ENCODE data around the gene ZNF138.

The ZNF138 gene

DNA sequence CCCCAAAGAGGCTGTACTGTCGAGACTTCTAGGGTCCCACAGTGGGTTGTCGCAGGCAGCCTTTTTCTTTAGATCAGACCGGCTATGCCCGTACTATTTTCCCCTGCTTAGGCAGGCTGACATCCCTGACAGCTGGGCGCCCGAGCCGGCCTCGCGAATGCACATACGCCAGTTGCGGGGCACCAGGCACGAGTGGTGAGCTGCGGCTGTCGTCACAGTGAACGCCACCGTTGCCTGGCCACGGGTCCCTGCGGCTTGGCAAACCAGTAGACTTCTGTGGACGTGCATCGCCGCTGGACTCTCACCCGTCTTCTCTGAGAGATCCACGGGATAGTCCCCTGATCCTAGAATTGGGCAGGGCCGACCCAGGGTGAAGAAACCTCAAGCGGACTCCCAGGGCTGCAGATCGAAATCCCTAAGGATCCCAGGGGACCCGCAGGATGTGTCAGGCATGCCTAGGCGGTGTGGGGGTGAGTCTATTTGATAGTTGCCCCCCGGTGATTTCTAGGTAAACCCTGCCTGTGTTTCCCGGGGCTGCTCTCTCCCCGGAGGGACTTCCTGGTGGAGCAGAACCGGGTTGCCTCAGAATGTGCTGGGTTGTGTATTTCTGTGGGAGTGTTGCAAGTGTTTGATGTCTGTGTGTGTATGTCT lies 75.8 kb downstream of the ZNF138 start (continued):
- TF ChIP-seq HOXA7 (CRISPR knock-in tag; IDR thresholded peaks at IDR 0.05; ENCODE audit: borderline replicate concordance) (no peak), ZNF571 (tag by site-specific recombination; IDR thresholded peaks at IDR 0.05) (no peak)

DNA sequence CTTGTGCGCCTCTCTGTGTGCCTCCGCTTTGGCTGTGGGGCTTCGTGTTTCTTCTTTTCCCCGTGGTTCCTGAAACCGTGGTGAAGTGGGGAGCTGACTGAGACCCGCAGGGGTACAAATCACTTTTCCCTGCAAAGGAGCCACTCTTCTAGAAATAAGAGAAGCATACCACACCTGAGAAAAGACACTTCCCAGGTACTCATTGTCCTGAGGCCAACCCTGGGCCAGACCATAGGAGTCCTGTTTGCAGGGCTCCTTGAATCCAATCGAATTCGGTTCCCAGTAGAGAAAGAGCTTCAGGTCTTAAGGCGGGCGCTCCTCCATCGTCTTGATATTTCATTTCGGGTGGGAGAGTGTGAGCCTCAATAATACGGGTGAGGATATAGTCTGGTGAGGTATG lies 76.4 kb downstream of the ZNF138 start:
- ChIA-PET CTCF (no interaction called here), POLR2A (no interaction called here)
- Histone ChIP-seq H3K27ac (ENCODE audit: extremely low read depth, low read depth, low read length) (no peak overlapping the region), H3K4me3 (ENCODE audit: low read depth, low read length) (no peak overlapping the region), H3K36me3 (ENCODE audit: control insufficient read depth in 2 of 2, insufficient read depth in 1 of 2, low read length in 2 of 2) (no peaks in the 10 kb centered on the region), H3K9me3 (ENCODE audit: control insufficient read depth, insufficient read depth, low read depth, low read length) (no peaks in the 10 kb centered on the region), H3K4me1 (ENCODE audit: control insufficient read depth, insufficient read depth, low read length) (no peaks in the 10 kb centered on the region)
- TF ChIP-seq KLF7 (tag by site-specific recombination; IDR thresholded peaks at IDR 0.05; ENCODE audit: borderline replicate concordance) (no peak), ZNF19 (tag by site-specific recombination; IDR thresholded peaks at IDR 0.05; ENCODE audit: low read depth) (no peak), ZNF626 (tag by site-specific recombination; IDR thresholded peaks at IDR 0.05) (no peak), ZBTB48 (tag by site-specific recombination; IDR thresholded peaks at IDR 0.05) (no peak), KLF9 (tag by site-specific recombination; IDR thresholded peaks at IDR 0.05; ENCODE audit: low read depth) (no peak), ZNF596 (tag by site-specific recombination; IDR thresholded peaks at IDR 0.05) (no peak), KLF10 (tag by site-specific recombination; IDR thresholded peaks at IDR 0.05) (no peak)
- TF ChIP-seq, protein P1, sequence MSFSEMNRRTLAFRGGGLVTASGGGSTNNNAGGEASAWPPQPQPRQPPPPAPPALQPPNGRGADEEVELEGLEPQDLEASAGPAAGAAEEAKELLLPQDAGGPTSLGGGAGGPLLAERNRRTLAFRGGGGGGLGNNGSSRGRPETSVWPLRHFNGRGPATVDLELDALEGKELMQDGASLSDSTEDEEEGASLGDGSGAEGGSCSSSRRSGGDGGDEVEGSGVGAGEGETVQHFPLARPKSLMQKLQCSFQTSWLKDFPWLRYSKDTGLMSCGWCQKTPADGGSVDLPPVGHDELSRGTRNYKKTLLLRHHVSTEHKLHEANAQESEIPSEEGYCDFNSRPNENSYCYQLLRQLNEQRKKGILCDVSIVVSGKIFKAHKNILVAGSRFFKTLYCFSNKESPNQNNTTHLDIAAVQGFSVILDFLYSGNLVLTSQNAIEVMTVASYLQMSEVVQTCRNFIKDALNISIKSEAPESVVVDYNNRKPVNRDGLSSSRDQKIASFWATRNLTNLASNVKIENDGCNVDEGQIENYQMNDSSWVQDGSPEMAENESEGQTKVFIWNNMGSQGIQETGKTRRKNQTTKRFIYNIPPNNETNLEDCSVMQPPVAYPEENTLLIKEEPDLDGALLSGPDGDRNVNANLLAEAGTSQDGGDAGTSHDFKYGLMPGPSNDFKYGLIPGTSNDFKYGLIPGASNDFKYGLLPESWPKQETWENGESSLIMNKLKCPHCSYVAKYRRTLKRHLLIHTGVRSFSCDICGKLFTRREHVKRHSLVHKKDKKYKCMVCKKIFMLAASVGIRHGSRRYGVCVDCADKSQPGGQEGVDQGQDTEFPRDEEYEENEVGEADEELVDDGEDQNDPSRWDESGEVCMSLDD (tag by site-specific recombination; IDR thresholded peaks at IDR 0.05) = no peak
- TF ChIP-seq, protein P2, sequence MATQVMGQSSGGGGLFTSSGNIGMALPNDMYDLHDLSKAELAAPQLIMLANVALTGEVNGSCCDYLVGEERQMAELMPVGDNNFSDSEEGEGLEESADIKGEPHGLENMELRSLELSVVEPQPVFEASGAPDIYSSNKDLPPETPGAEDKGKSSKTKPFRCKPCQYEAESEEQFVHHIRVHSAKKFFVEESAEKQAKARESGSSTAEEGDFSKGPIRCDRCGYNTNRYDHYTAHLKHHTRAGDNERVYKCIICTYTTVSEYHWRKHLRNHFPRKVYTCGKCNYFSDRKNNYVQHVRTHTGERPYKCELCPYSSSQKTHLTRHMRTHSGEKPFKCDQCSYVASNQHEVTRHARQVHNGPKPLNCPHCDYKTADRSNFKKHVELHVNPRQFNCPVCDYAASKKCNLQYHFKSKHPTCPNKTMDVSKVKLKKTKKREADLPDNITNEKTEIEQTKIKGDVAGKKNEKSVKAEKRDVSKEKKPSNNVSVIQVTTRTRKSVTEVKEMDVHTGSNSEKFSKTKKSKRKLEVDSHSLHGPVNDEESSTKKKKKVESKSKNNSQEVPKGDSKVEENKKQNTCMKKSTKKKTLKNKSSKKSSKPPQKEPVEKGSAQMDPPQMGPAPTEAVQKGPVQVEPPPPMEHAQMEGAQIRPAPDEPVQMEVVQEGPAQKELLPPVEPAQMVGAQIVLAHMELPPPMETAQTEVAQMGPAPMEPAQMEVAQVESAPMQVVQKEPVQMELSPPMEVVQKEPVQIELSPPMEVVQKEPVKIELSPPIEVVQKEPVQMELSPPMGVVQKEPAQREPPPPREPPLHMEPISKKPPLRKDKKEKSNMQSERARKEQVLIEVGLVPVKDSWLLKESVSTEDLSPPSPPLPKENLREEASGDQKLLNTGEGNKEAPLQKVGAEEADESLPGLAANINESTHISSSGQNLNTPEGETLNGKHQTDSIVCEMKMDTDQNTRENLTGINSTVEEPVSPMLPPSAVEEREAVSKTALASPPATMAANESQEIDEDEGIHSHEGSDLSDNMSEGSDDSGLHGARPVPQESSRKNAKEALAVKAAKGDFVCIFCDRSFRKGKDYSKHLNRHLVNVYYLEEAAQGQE (tag by site-specific recombination; IDR thresholded peaks at IDR 0.05) = no peak
- TF ChIP-seq, protein P3, sequence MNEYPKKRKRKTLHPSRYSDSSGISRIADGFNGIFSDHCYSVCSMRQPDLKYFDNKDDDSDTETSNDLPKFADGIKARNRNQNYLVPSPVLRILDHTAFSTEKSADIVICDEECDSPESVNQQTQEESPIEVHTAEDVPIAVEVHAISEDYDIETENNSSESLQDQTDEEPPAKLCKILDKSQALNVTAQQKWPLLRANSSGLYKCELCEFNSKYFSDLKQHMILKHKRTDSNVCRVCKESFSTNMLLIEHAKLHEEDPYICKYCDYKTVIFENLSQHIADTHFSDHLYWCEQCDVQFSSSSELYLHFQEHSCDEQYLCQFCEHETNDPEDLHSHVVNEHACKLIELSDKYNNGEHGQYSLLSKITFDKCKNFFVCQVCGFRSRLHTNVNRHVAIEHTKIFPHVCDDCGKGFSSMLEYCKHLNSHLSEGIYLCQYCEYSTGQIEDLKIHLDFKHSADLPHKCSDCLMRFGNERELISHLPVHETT (tag by site-specific recombination; IDR thresholded peaks at IDR 0.05) = no peak

DNA sequence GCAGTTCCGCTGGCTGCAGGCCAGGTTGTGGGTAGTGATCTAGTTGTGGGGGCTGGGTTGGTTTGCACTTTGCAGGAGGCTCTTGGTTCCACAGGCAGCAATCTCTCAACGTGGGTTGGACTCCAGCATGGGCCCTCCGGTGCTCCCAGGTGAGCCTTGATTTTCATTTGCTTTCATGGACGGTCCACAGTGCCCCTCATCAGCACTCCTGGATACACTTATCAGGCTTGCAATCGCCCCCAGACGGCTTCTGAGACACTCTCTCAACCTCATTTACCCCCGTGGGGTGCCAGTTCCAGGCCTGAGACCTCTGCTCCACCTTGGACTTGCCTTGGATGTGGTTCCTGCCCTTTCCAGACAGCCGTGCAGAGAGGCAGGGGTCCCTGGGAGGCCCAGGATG lies 77.5 kb downstream of the ZNF138 start:
- Histone ChIP-seq H3K27ac (ENCODE audit: extremely low read depth, low read depth, low read length) (no peak overlapping the region), H3K4me3 (ENCODE audit: low read depth, low read length) (no peak overlapping the region), H3K36me3 (ENCODE audit: control insufficient read depth in 2 of 2, insufficient read depth in 1 of 2, low read length in 2 of 2) (no peaks in the 10 kb centered on the region), H3K9me3 (ENCODE audit: control insufficient read depth, insufficient read depth, low read depth, low read length) (no peaks in the 10 kb centered on the region), H3K4me1 (ENCODE audit: control insufficient read depth, insufficient read depth, low read length) (no peaks in the 10 kb centered on the region)
- POLR2A ChIA-PET = no interaction called here
- no peak for TF ChIP-seq ZNF335 (tag by site-specific recombination; conservative IDR thresholded peaks at IDR 0.05)
- CTCF ChIA-PET = no interaction called here

Measured in HEK293 (cell line).